GM23338 (cell line): ENCODE results near the gene ADIPOR1. TPM values are rescaled to one million over a fixed set of nuclear protein-coding genes. Genes with fewer than 3 reads are reported as not detected.
"Not testable (repeated sequence)": the region's sequence is repeated elsewhere in the genome, so short reads cannot be mapped to it uniquely, and the experiment has no call there.

Source experiments
- ATAC-seq: fragments of 200-7000 bp; cut with Tn5 transposase; 3 replicates; pipeline ENCODE4 v1.9.1; 2020
- DNase-seq: peaks from one replicate; pipeline ENCODE4 v3.0.0-alpha.2; 2015; ENCODE audit warnings: low spot score
- H2AFZ ChIP-seq: fragments of 200-600 bp; sonication (generic); 2 replicates; pipeline ENCODE4 v1.8.0; 2016; ENCODE audit warnings: antibody characterized with exemption, mild to moderate bottlenecking, moderate library complexity
- H3F3A ChIP-seq: fragments of 200-600 bp; sonication (generic); replicated peaks from 2 replicates; pipeline ENCODE4 v1.8.0; 2017; ENCODE audit warnings: antibody characterized with exemption, mixed run types, low read depth
- H3K27ac ChIP-seq: fragments of 200-600 bp; sonication (generic); 2 replicates; pipeline ENCODE4 v1.6.1; 2016; ENCODE audit warnings: low read depth
- H3K27me3 ChIP-seq: fragments of 200-600 bp; sonication (generic); 2 replicates; pipeline ENCODE4 v1.8.0; 2016; ENCODE audit warnings: mild to moderate bottlenecking, mixed run types, moderate library complexity; ENCODE audit not compliant: insufficient read depth
- H3K36me3 ChIP-seq: fragments of 200-600 bp; sonication (generic); 2 replicates; pipeline ENCODE4 v1.8.0; 2016; ENCODE audit warnings: mild to moderate bottlenecking; ENCODE audit not compliant: insufficient read depth
- H3K4me1 ChIP-seq: fragments of 200-600 bp; sonication (generic); 2 replicates; pipeline ENCODE4 v1.8.0; 2016; ENCODE audit warnings: mild to moderate bottlenecking, moderate library complexity; ENCODE audit not compliant: insufficient read depth
- H3K4me2 ChIP-seq: fragments of 200-600 bp; sonication (generic); 2 replicates; pipeline ENCODE4 v1.7.1; 2017; ENCODE audit warnings: mixed run types
- H3K4me3 ChIP-seq: fragments of 200-600 bp; sonication (generic); 2 replicates; pipeline ENCODE4 v1.6.1; 2016; ENCODE audit warnings: mixed run types
- H3K79me2 ChIP-seq: fragments of 200-600 bp; sonication (generic); replicated peaks from 2 replicates; pipeline ENCODE4 v1.8.0; 2017; ENCODE audit warnings: mild to moderate bottlenecking; ENCODE audit not compliant: insufficient read depth
- H3K9me2 ChIP-seq: fragments of 200-600 bp; sonication (generic); 2 replicates; pipeline ENCODE4 v1.8.0; 2017; ENCODE audit not compliant: insufficient read depth
- H4K20me1 ChIP-seq: fragments of 200-600 bp; sonication (generic); replicated peaks from 2 replicates; pipeline ENCODE4 v1.8.0; 2017; ENCODE audit warnings: mild to moderate bottlenecking; ENCODE audit not compliant: insufficient read depth
- H3K27ac Mint-ChIP-seq: 2 replicates; pipeline ENCODE4 v1.8.0; 2020; ENCODE audit warnings: inconsistent platforms, mild to moderate bottlenecking, moderate library complexity, mixed read lengths
- H3K27me3 Mint-ChIP-seq: 3 replicates; pipeline ENCODE4 v1.8.0; 2022; ENCODE audit warnings: low read depth, mild to moderate bottlenecking, moderate library complexity, mixed read lengths, inconsistent platforms; ENCODE audit not compliant: insufficient read depth, poor library complexity
- H3K36me3 Mint-ChIP-seq: 3 replicates; pipeline ENCODE4 v1.8.0; 2021; ENCODE audit warnings: low read depth, mild to moderate bottlenecking, inconsistent platforms, moderate library complexity, mixed read lengths
- H3K4me1 Mint-ChIP-seq: 3 replicates; pipeline ENCODE4 v1.8.0; 2020; ENCODE audit warnings: mild to moderate bottlenecking, inconsistent platforms, mixed read lengths
- H3K4me3 Mint-ChIP-seq: 3 replicates; pipeline ENCODE4 v1.8.0; 2021; ENCODE audit warnings: moderate library complexity, mild to moderate bottlenecking, inconsistent platforms, mixed read lengths
- H3K9me3 Mint-ChIP-seq: 3 replicates; pipeline ENCODE4 v1.8.0; 2020; ENCODE audit warnings: moderate library complexity, mild to moderate bottlenecking, inconsistent platforms, mixed read lengths
- CREB1 ChIP-seq: fragments of 250-450 bp; sonication (Bioruptor Pico); IDR thresholded peaks from 2 replicates; pipeline ENCODE4 v1.5.0; 2020; ENCODE audit warnings: low read depth, mild to moderate bottlenecking, moderate library complexity
- CTCF ChIP-seq, 2 experiments: fragments of 200-600 bp in 1 of 2; sonication (generic) in 1 of 2; conservative IDR thresholded peaks; 2 replicates each; pipeline versions ENCODE4 v1.5.1 to v1.6.1; 2016 to 2017; ENCODE audit warnings: antibody characterized with exemption in 2 of 2, low read depth in 2 of 2, mild to moderate bottlenecking in 2 of 2, moderate library complexity in 1 of 2
- ETS1 ChIP-seq: IDR thresholded peaks from 2 replicates; pipeline ENCODE4 v1.6.1; 2016; ENCODE audit warnings: antibody characterized with exemption
- EZH2 ChIP-seq: fragments of 200-600 bp; sonication (generic); IDR thresholded peaks from one replicate; pipeline ENCODE4 v1.8.0; 2017; ENCODE audit warnings: antibody characterized with exemption, mild to moderate bottlenecking, low read depth; ENCODE audit not compliant: unreplicated experiment
- EZH2phosphoT487 ChIP-seq: fragments of 200-600 bp; sonication (generic); IDR thresholded peaks from one replicate; pipeline ENCODE4 v1.8.1; 2018; ENCODE audit warnings: antibody characterized with exemption; ENCODE audit not compliant: unreplicated experiment
- NANOG ChIP-seq: IDR thresholded peaks from 2 replicates; pipeline ENCODE4 v1.6.1; 2016; ENCODE audit warnings: antibody characterized with exemption, borderline replicate concordance
- POLR2AphosphoS5 ChIP-seq: IDR thresholded peaks from 2 replicates; pipeline ENCODE4 v1.6.1; 2016; ENCODE audit warnings: antibody characterized with exemption, low read depth
- STAT1 ChIP-seq: IDR thresholded peaks from one replicate; pipeline ENCODE4 v1.6.1; 2016; ENCODE audit warnings: antibody characterized with exemption; ENCODE audit not compliant: unreplicated experiment
- ZNF114 ChIP-seq: fragments of 250-450 bp; sonication (Bioruptor Pico); IDR thresholded peaks from 2 replicates; pipeline ENCODE4 v1.5.0; 2020; ENCODE audit warnings: mild to moderate bottlenecking, moderate library complexity
- ZNF331 ChIP-seq: fragments of 250-450 bp; sonication (Bioruptor Pico); IDR thresholded peaks from 2 replicates; pipeline ENCODE4 v1.5.0; 2020; ENCODE audit warnings: low read depth, mild to moderate bottlenecking, moderate library complexity
- polyA plus RNA-seq: library from polyadenylated mRNA; unstranded; fragments of >200 nt; fragmentation: Nextera tagmentation; extraction: Ambion mirVana; gene quantifications from 2 replicates; pipeline ENCODE4 v1.2.1, GENCODE V29; 2016
- total RNA-seq: library from RNA; depleted of rRNA; stranded (reverse); fragments of >200 nt; shearing (Covaris generic); gene quantifications from 2 replicates; pipeline ENCODE4 v1.2.3, GENCODE V29; 2014
- TF ChIP-seq, protein P1 (sequence below): IDR thresholded peaks from one replicate; pipeline ENCODE4 v1.6.1; 2018; ENCODE audit warnings: antibody characterized with exemption; ENCODE audit not compliant: unreplicated experiment

The ADIPOR1 gene
- total and polyA plus RNA-seq, 2 experiments from 2014 or later, result 47.2 to 59.1 TPM

DNA sequence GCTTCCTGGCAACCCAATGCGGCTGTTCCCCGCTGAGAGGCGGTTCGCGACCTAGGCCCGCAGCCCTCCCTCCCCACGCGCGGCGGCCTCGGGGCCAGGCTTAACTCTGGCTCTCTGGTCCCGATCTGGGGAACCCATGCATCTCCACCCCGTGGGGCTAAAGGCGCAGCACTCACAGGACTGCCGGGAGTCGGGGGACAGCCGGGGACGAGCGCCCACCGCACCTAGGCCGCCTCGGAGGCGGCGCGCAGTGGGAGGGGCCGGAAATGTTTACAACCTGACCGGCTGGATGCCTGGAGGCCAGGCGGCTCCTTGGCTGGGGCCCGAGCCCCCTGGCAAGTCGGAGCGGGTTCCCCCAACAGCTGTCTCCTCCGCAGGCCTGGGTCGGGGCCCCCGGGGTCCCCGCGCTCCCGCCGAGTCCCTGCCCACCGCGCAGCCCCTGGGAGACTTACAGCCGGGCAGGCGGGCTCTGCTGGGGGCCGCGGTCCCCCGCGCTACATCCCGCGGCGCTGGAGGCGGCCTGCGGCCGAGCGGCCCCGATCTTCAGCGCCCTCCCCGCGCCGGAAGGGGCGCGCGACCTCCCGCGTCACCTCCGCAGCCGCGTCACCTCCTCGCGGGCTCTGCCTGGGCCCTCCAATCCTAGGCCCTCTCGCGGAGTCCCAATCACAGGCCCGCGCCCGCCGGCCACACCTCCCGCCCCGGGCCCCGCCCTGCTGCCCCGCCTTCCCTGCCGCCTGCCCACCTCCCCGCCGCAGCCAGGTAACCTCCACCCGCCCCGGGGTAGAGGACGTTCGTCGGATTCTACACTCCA is at the start of gene ADIPOR1 (continued):
- TF ChIP-seq CTCF (conservative IDR thresholded peaks at IDR 0.05; ENCODE audit: low read depth in 2 of 2) (no peak), NANOG (no peak)

DNA sequence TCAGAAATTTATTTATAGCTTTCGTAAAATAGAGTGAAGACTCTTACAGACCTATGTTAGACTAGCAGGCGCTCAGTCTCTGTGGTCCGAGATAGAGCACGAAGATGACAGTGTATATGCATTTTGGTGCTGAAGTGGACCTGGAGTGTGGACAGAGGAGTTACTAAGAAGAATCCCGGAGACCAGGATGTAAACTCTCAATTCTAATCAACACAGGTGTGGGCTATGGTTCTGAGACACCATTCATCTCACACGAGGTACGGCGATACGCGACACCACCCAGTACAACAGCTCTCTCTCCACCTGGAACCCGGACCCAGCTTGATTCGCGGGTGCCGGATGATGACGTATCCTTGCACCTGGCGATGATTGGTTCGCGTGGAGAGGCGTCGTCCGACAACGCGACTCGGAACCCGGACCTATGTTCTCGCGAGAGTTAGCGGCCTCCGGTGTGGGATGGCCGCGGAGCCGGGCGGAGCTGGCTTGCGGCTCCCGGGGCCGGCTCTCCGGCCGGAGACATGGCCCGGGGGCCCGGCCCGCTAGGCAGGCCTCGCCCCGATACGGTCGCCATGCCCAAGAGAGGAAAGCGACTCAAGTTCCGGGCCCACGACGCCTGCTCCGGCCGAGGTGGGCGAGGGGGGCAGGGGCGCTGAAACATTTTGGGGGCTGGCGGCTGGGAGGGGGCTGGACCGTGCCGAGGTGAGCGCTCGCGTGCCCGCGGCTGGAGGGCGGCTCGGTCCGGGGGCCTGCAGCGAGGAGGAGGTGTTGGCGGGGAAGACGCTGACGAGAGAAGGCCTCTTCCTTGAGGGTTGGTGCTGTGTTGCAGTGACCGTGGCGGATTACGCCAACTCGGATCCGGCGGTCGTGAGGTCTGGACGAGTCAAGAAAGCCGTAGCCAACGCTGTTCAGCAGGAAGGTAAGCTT is 49.1 kb upstream of the ADIPOR1 start, which contains the start of gene TMEM183A:
Gene TMEM183A (plus strand): TSS at position 427 of the 924 bp plus-strand sequence. CDS start 92 bp downstream, at position 519.
- Mint-ChIP-seq H3K36me3 (peaks cover 39% of the 10 kb centered on the region), H3K9me3 (no peaks in the 10 kb centered on the region), H3K4me3 (peak within 1 kb of the TSS; percentile 97), H3K4me1 (peaks cover 21% of the 10 kb centered on the region), H3K27me3 (peaks cover 11% of the 10 kb centered on the region), H3K27ac (peak within 1 kb of the TSS; percentile 100)
- Histone ChIP-seq H3K27ac (peak within 1 kb of the TSS; percentile 99), H3K36me3 (peaks cover 18% of the 10 kb centered on the region; the same call in 1 of the 2 replicates), H3K9me2 (no peaks in the 10 kb centered on the region), H3K4me2 (peak within 1 kb of the TSS; percentile 93), H3K4me3 (peak within 1 kb of the TSS; percentile 87), H3K79me2 (peaks cover 46% of the 10 kb centered on the region), H3K27me3 (no peaks in the 10 kb centered on the region), H3K4me1 (peaks cover 24% of the 10 kb centered on the region), H2AFZ (peak within 1 kb of the TSS; percentile 39; the same call in 1 of the 2 replicates), H4K20me1 (peaks cover 14% of the 10 kb centered on the region; the same call in 1 of the 2 replicates), H3F3A (peaks cover 3% of the 10 kb centered on the region; the same call in 1 of the 2 replicates)
- ATAC-seq (peak; percentile 91), DNase-seq (peak; percentile 99)
- TF ChIP-seq POLR2AphosphoS5, result peak; percentile 98
- no peak for TF ChIP-seq ZNF114 (CRISPR knock-in tag)
- TF ChIP-seq CREB1 (CRISPR knock-in tag), result peak; percentile 98
- no peak for TF ChIP-seq EZH2phosphoT487
- TF ChIP-seq NANOG, result no peak
- no peak for TF ChIP-seq ZNF331 (CRISPR knock-in tag)
- TF ChIP-seq STAT1, result no peak
- TF ChIP-seq, protein P1, sequence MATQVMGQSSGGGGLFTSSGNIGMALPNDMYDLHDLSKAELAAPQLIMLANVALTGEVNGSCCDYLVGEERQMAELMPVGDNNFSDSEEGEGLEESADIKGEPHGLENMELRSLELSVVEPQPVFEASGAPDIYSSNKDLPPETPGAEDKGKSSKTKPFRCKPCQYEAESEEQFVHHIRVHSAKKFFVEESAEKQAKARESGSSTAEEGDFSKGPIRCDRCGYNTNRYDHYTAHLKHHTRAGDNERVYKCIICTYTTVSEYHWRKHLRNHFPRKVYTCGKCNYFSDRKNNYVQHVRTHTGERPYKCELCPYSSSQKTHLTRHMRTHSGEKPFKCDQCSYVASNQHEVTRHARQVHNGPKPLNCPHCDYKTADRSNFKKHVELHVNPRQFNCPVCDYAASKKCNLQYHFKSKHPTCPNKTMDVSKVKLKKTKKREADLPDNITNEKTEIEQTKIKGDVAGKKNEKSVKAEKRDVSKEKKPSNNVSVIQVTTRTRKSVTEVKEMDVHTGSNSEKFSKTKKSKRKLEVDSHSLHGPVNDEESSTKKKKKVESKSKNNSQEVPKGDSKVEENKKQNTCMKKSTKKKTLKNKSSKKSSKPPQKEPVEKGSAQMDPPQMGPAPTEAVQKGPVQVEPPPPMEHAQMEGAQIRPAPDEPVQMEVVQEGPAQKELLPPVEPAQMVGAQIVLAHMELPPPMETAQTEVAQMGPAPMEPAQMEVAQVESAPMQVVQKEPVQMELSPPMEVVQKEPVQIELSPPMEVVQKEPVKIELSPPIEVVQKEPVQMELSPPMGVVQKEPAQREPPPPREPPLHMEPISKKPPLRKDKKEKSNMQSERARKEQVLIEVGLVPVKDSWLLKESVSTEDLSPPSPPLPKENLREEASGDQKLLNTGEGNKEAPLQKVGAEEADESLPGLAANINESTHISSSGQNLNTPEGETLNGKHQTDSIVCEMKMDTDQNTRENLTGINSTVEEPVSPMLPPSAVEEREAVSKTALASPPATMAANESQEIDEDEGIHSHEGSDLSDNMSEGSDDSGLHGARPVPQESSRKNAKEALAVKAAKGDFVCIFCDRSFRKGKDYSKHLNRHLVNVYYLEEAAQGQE, result no peak
- no peak for TF ChIP-seq EZH2
- peak; percentile 83 for TF ChIP-seq ETS1

GRCh38 chr1:203005395-203006142 is 47.5 kb upstream of the ADIPOR1 start:
- Histone ChIP-seq H3K27ac (peak overlapping the region; percentile 99), H3K36me3 (peaks cover 12% of the 10 kb centered on the region; the same call in 1 of the 2 replicates), H3K4me3 (peak overlapping the region; percentile 87), H2AFZ (peak overlapping the region; percentile 39), H3K79me2 (peaks cover 31% of the 10 kb centered on the region), H3K4me1 (peaks cover 24% of the 10 kb centered on the region), H4K20me1 (0 out of 2 replicates have a peak, but pooled peaks cover 11% of the 10 kb centered on the region), H3K4me2 (peak overlapping the region; percentile 88)
- H3K9me3 Mint-ChIP-seq, ATAC-seq, H3K27me3 ChIP-seq, H3K27me3 Mint-ChIP-seq, H3F3A ChIP-seq, H3K9me2 ChIP-seq: not testable (repeated sequence)
- H3K27ac Mint-ChIP-seq, result peak overlapping the region; percentile 100
- H3K4me1 Mint-ChIP-seq, result peaks cover 25% of the 10 kb centered on the region
- DNase-seq, result peak; percentile 36
- peak overlapping the region; percentile 97 for H3K4me3 Mint-ChIP-seq
- H3K36me3 Mint-ChIP-seq, result peaks cover 23% of the 10 kb centered on the region
